NCI-H2081 (cell line): ENCODE data around the gene HS3ST1.

Experiments used
- DNase-seq, 2 experiments: peaks; one replicate each; lab custom pipeline; 2025; lab: John Stamatoyannopoulos, UW

HS3ST1 gene

DNA sequence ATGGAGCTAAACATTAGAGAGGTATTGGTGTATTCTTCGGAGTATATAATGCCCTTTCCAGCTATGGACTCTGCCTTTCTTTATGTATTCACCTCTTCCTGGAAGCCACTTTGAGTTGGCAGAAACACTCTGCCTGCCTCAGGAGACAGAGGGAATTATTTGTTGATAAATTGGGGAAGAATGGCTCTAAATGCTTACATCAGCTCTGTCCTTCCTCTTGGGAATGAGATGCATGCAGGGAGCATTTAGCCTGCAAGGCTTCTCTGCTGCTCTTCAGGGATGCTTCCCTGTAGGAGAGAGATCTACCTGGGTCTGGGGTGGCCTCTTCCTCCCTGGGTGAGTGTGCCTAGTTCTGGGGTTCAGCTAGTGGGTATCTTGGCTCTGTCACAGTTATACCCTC is 6.9 kb upstream of the HS3ST1 start:
- DNase-seq: no peak

DNA sequence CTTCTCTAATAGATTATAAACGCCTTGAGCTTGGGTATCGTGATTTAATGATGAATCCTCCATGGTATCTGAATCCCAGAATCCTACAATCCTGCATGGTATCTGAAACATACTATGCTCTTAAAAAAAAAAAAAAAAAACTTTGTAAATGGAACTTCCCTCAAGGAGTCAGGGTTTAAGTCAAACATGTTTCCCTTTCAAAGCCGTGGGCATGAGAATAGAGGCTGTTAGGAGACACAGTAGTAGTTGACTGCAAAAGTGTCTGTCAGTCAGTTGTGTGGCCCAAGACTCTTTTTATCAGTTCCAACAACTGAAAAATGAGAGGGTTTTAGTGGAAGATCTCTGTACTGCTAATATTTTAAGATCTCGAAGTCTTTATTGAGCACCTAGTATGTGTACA is 2.4 kb upstream of the HS3ST1 start:
- DNase-seq: no peak

DNA sequence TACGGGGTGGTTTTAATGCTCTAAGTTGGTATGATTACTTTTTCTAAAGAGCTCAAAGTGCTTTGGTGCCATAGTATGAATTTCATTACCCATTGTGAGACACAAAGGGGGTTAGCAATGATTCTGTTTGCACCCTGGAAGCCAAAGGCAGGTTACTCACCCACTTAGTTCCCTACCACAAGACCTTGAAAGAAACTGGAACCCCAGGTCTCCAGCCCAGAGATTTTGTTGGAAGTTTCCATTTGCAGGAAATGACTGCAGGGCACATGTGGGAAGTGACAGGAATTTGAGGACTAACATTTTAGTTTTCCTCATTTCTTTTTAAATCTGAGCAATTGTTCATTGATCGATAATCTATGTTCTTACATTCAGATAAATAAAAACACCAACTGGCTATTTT is 1.8 kb upstream of the HS3ST1 start:
- DNase-seq: no peak

DNA sequence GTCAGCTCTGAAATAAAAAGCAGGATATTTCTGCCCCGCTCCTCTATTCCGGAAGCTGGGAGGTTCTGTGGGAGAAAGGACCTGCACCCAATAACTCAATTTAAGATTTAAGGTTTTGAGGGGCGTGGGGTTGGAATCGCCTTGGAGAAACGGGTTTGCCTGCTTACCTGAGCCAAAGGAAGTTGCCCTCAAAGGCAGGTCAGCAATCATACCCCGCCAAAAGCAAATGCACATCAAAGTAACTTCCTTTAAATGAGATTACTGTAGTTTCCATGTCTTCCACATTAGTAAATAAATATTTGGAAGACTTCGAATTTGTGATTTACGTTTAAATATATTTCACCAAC is 978 bp upstream of the HS3ST1 start:
- no peak for DNase-seq

DNA sequence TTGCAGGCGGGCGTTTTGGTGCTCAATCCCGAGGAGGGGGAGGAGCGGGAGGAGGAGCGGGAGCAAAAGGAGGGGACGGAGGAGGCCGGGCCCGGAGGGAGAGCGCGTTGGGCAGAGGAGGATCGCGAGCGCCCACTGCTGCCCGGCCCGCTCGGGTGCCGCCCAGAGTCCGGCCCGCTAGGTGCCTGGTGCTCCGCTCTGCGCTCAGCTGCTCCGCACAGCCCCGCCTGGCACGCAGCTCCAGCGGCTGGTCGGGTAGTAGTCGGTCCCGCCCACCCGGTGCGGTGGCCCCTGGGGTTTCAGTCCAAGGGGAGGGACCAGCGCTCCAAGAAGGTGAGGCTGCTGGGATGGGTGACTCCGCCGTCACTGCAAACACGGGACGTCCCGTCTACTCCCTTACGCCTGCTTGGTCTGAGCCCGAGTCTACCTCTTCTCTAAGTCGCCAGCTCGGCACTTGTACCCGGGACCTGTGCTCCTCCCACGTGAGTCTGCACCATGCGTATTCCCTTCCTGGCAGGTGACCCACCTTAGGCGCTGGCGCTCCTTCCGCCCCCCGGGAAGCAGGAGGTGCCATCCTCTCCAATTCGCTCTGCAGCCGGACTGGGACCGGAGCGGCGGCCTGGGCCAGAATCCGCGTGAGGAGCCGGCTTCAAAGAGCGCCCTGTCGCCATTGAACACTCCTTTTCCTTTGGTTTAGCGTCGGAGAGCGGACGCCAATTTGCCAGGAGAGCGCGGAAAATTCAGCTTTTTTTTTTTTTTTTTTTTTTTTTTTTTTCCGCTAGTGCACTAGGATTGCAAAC is 405 bp upstream of the HS3ST1 start:
- DNase-seq: peak; percentile 81 to 83

DNA sequence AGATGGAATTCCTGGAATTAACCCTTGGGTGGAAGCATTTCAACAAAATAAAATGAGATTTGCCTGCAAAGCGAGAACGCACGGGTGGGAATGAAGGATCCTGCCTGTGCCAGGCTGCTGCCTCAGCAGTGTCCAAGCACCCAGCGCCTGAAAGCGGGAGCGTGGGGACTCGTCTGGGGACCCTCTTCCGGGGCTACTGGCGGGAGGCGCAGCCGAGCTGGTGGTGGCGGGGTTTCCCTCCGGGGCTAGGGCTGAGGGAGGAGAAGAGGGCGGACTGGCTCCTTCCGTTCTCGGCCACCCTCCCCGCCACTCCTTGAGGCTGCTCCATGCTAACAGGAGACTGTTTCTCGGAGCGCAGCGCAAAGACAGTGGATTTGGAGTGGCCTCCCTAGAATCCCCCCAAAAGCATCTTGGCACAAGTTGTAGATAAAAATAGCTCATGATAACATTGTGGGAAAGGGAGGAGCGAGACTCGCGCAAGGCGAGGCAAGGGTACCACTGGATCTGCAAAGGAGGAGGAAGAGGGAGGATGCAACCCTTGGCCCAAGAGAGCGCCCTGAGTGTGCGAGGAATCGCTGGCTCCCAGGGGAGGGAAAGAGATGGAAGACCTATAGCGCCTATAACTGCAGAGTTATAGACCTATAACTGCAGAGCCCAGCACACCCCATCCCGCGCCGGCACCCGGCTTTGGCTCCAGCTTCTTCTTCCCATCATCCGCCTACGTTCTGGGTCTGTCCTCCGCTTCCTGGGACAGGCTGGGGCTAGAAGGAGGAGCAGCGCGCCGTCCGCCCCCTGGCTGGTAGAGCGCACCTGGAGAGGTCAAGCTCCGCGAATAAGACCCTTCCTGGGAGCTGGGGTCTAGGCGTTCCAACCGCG is 1.3 kb downstream of the HS3ST1 start:
- DNase-seq: no peak

DNA sequence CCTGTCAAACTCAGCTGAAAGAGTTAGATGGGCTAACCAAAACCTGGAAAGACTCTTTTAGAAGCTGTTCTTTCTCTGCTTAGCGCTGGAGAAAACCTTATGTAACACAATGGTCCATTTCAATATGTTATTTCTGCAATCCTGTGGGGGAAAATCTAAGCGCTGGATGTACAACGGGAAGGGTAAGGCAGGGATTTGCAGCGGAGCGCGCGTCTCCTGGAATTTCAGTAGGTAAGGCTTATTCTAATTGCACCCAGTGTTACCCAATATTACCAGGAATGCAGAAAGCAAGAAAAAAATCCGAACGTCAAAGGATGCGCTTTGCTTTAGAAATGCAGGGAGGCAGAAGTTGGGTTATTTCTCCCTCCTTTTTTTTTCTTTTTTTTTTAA is 2.0 kb downstream of the HS3ST1 start:
- no peak for DNase-seq

DNA sequence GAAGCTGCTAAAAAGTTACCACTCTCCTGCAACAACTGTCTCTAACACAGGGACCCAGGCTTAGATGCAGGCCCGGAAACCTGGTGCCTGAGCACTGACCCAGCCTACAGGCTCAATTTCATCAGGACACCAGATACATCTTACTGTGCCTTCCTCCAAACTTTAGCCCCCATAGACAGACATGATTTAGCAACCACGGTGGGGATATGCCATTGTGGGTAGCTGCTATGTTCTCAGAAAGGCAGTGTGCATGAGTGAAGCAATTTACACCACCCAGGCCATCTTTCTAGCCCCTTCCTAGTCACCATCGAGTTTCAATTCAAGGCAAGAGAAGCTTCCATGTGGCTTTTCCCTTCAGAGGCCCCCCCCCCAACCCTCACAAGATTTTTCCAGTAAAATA is 2.7 kb downstream of the HS3ST1 start:
- DNase-seq: no peak

DNA sequence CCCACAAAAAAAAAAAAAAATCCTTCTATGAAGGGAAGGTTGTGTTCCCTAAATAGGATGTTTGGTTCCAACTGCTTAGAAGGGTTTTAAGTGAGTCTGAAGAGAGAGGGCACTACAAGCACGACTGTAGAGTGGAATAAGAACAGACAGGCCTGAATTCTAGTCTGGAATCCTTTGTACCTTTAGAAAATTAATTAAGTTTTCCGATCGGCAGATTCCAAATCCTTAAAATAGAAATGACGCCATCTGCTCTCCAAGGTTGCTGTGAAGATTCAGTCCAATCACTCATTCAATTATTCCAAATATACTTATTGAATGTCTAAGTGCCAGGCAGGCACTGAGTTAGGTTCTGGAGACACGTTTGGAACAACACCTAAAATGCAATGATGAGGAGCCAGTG is 3.8 kb downstream of the HS3ST1 start:
- no peak for DNase-seq

DNA sequence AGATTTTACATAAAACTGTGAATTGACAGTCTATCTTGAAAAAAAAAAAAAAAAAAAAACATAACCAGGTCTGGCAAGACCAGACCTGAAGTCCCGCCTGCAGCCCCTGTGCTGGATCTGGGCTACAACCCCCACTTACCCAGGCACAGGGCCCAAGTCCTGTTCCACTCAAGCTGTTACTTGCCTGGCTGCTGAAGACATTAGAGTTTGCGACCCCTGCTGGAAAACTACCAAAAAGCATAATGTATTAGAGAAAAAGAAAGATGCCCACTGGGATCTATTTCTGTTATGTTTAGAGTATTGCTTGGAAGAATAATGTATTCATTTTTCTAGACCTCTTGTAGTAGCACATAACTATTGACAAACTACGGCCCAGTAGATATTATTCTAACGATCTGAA is 4.7 kb downstream of the HS3ST1 start:
- peak in 1 of 2 experiments; percentile 11 for DNase-seq

DNA sequence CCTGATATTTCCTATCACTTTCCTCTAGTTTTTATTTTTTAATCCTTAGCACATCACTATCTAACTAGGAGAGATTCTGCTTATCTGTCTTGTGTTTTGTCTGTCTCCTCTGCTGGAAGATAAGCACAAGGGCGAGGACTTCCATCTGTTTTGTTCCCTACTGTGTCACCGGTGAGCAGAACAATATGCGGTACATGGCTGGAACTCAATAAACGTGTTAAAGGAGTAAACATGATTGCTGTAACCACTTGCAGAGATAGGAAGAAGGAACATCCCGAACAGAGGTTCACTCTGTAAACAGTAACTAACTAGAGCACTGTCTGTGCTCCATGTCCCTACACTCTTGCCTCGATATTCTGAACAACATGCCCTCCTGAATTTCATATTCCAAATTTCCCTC is 5.2 kb downstream of the HS3ST1 start:
- no peak for DNase-seq

DNA sequence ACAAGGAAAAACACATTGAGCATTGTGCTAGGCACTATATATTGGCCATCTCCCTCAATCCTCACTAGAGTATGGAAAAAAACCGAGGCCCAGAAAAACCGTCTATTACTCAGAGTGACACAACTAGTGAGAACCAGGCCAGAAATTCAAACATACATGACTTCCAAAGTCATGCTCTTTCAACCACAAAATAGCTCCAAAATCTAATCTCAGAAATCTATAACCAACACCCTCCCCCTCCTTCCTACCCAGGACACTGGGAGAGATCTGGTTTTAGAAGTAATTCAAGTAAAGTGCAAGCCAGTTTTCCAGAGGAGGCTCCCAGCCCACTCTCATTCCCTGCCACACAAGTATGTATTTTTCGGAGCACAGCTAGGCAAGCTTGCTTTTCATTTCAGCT is 7.6 kb downstream of the HS3ST1 start:
- DNase-seq: no peak

DNA sequence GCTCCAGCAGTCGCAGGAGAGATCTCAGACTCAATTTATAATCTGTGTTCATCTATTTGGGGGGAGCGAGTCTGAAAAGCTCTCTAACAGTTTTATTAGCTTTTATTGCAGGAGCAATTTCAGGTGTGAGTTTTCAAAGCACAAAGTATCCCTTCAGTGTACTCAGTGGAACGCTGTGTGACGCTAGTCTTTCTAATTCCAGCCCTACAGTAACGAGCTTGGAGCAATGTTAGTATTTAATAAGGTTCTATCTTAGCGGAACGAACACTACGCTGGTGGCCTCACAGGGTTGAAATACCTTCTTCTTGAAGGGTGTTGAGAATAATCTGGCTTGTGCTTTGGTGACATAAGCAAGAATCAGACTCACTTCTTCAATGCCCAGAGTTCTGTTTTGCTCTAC is 8.4 kb downstream of the HS3ST1 start:
- DNase-seq: no peak

DNA sequence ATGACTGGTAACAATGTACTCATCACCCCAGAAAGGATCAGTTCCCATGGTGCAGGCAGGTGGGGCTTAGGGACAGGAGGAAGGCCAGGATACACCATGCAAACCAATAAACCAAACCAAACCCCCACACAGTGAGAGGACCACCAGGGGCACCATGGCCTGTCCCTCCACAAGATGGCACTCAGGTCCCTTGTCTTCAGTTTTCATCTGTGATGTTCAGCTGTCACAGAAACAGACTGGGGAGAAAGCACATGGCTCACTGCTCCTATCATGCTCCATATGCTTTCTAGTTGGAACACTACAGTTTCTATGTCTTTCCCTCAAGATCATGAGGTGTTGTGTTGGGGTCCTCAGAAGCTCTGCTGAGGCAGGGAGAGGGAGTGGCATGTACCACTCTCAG is 10.1 kb downstream of the HS3ST1 start:
- no peak for DNase-seq

DNA sequence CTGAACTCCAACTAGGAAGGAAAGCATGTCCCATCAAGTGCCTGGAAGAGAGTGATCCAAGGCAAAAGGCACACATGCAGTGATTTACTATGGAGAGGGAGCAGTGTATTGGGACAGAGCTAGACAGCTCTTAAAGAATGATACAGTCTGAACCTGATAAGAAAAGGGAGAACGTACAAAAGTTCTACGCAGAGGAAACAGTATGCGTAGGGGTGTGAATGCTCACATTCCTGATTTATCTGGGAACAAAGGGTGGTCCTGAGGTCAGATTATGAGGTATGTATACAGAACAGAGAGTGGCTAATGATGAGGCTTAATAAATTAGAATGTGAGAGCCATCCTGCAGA is 12.0 kb downstream of the HS3ST1 start:
- no peak for DNase-seq

DNA sequence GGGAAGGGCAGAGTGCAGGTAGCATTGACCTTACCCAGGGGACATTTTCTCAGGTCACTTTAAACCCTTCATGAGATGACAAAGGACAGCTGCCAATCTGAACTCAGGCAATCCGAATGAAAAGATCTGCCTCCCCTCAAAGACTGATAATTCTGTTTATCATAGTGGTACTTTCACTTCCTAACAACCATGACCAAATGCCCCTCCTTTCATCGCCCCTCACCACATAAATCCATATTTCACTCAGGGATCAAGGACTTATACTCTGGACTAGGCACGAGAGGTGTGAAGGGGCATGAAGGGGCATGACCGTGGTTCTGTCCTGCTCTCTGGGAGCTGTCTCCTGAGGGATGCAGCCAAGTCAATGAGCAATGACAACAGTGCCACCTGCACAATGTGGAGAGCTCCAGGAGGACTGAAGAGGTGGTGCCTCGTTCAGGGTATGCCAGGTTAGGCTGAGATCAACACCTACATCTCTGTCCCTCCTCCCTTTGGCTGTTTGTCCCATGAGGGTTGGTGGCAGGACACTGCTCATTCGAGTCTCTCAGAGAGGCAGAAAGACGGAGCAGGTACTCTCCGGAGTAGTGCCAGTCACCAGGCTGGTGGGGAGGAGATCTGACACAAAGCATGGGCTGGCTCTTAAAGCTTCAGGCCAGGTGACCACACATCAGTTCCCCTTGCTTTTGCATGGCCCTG is 12.5 kb downstream of the HS3ST1 start:
- DNase-seq: no peak

DNA sequence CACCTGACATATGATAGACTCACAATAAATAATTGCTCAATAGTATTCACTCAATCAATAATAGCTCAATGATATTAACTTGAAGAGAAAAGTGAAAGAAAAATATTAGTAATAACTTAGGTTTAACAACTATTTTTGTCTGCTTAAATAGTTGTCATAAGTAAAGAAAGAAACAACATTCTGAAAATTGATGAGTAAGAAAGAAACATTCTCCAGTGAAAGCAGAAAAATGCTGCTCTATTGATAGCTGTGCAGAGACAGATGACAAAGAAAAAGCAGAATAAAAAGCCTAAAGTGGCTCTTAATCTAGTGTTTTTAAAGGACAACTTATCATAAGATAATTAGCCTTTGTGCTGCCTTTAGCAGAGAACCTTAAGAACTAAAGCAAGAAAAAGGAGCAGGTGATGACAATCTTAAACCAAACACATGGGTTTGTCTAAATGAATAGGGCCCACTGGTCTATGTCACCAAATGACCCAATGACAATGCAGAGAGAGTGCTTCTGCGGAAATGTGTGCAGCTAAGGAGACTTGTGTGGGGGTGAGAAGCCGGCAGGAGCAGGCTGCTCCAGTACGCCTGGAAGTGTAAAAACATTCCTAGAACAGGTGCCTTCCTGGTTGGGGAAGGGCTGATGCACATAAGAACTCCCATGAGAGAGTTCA is 13.2 kb downstream of the HS3ST1 start:
- DNase-seq: no peak

DNA sequence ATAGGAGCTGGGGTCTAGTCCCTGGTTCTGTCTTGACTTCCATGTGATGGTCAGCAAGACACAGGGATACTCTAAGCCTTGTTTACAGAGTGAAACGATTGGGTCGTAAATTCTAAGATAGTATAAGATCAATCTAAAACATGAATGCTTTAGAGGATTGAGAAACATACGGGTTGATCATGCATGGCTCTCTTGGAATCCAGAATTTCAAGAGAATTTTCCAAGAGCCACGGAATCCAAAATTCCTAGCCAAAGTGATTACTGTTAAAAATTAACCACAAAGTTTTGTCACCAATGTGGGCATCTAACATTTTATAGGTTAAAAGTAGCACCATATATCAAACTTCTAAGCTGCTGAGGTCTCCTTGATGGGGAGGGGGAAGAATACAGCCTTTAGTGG is 16.5 kb downstream of the HS3ST1 start:
- DNase-seq: no peak

DNA sequence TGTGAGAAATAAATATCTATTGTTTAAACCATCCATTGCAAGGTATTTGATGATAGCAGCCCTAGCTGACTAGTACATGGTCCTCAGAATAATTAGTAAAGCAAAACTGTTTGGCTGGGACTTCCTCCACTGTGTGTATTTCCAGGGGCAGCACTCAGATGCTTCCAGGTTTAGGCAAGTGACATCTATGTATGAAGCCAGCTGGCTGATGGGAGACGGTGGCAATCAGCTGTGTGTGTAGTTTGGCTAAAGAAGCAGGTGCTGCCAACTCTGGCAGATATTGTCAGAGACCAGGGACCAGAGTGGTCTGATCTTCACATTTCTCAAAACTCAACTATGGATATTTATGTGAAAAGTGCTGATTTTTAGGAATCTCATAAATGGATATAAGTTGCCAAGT is 19.1 kb downstream of the HS3ST1 start:
- DNase-seq: no peak

DNA sequence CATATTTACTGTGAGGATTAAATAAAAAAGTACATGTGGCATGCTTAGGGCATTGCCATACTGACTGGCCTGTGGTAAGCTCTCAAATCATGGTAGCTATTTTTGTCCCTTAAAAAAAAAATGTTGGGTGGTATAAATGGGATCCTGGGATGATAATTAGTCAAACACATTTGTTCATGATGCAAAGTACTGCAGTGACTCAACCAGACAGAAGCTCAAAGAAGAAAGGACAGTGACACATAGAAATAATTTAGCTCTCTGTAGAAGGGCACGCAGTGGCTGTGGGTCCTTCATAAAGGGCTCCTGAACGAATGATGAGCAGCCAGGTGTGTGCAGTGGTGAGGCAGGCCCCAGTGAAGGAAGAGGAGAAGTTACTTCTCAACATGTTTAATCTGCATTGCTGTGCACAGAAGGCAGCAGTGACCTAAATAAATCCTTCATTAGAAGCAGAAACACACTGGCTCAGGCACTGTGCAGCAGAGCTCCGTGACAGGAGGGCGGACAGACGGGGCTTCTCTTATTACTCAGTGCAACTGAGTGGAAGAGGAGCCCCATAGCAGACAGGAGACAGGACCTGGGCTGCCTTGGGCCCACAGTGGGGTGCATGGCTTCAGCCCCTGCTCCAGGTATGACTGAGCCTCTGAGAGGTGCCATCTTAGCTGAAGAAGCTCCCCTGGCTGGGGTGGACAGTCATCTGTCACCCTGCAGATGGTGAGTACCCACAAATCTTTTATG is 20.3 kb downstream of the HS3ST1 start:
- no peak for DNase-seq

DNA sequence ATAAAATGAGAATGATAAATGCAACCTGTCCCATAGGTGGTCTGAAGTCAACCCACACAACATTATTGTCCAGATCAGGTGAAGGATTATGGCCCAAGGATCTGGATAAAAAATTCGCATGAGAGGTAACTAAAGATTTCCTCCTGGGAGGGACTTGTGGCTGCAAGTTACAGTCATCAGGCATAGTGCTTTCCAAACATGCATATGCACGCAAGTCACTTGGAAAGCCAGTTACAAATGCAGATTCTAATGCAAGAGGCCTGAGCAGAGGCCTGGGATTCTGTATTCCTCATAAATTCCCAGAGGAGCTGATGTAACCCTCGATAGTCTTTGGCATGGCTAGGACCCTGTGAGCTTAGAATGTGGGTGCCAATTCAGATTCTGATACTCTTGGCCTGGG is 21.1 kb downstream of the HS3ST1 start:
- no peak for DNase-seq

DNA sequence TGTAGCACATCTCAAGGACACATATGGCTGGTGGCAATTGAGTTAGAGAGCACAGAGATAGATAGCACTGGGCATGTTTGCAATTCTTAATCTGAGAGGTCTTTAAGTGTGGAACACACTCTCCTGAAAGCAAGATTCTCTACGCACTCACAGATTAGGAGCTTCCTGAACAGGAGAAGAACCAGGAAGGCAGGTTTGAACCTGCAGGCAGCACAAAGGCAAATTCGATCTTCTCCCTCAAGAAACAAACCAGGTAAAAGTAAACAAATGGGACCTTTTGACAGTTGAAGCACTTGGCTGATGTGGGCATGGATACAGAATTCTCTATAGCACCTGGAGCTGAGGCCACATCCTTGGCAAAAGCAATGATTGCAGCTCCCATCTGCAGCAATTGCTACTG is 24.3 kb downstream of the HS3ST1 start:
- DNase-seq: no peak
